NCI-H446 treated with DMSO at 0.1 percent for 48 hours (cell line): ENCODE measurements around the gene SYNE1.

Source experiments
- DNase-seq: peaks from one replicate; lab custom pipeline; 2025; lab: John Stamatoyannopoulos, UW

The SYNE1 gene

DNA sequence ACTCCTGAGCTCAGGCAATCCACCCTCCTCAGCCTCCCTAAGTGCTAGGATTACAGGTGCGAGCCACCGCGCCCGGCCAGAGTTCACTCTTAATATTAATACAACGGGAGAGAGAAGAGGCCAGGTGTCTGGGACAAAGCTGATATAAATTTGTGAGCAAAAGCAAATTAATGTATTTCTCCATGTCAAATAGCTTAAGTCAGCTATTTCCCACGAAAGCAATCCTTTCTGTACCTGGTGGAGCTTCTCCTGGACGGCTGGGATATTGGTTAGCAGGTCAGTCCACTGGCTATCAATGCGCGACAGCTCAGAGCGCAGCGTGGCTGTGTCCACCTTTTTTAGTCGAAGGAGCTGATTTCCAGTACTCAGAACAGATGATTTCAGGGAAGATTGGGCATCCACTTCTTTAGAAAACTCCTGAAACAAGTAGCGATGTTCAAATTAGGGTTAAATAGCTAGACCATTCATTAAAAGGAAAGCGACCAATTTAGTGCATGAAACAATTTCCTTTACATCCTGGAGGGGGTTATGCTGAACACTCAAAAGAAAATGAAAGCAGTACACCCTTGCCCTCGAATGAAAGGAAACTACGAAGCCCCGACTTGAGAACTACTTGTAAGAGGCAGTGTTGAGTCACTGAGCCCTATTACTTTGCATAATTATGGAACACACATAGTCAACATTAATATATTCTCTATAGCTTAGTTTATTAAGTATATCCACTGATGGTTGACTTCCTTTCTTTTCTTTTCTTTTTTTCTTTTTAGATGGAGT is 403.4 kb downstream of the SYNE1 start:
- no peak for DNase-seq

DNA sequence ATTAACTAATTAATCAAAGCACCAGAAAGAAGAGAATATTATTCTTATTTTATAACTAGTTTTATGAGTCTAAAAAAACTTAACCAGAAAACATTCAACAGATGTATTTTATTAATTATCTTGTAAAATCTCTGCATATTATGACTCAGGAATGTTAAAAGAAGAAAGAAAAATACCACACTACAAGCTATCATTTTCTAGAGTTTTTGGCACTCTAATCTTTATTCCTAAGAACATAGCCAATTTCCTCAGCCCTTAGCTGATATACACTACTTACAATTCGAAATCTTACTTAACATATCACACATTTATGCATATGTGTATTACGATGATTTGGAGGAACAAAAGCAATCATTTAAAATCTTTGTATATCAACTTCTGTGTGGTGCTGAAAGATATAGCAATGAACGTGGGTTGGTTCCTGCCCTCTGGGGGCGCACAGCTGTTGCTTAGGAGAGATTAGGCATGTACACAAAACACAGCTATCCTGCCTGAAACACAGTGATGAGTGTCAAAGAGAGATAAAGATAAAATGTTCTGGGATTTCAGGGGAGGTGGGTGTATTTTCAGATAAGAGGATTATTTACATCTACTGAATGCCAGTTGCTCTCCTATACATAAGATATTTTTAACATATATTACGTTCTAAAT is 404.5 kb downstream of the SYNE1 start:
- DNase-seq: no peak

DNA sequence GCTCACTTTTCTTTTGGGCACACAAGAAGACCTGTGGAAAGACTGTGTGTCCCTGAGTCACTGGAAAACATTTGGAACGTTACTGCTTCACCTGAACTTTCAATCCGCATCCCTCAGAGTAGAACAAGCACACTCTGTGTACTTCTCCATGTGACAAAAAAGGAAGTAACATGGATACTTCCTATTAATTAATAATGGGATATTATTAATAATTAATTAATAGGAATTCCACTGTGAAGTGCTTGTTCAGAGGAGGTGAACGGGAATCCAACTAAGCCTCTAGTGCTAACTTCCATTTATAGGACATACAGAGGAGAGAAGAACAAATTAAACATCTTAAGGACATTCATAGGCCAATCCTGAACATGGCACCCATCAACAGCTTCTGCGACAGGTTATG is 407.8 kb downstream of the SYNE1 start:
- no peak for DNase-seq

DNA sequence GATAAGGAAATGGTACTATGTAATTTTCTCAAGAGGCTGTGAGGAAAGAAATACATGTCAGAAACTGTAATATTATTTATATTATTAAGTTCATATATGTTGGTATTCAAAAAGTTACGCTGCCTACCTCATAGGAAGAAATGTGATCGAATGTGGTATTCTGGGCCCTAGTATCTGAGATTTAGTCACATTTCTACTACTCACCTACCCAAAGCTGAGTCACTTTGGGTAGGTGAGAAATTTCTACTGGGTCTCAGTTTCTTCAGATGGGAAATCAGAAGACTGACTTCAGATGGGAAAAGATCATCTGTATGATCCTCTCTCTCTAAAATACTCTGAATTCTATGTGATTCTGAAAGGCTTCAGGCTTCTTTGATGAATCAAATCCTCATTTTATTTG is 411.0 kb downstream of the SYNE1 start:
- no peak for DNase-seq

DNA sequence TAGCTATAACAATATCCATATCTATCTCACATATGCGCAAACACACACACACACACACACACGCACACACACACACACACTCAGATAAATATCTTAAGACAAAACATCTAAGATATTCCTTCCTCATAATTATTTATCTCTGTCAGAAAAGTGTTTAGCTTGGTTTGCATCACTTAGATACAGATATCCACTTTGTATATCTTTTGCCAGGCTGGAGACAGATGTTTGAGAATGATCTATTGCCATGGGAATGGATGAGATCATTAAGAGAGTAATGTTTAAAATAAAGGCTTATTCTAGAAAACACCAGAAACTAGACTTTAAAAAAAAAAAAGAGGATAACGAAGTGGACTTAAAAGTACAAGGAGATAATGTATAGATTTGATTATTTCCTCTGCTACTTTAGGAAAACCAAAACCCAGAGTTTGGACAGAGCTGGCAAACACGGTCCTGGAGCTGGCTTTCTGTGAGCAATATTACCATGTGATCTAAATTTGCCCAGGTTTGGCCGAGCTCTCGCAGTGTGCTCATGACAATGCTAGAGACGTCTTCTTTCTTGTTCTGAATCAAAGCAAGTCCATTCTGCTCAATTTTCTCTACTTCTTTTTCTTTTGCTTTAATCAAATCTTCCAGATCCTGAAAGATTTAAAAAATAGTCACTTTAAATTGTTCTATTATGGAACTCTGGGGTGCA is 411.8 kb downstream of the SYNE1 start:
- DNase-seq: no peak

DNA sequence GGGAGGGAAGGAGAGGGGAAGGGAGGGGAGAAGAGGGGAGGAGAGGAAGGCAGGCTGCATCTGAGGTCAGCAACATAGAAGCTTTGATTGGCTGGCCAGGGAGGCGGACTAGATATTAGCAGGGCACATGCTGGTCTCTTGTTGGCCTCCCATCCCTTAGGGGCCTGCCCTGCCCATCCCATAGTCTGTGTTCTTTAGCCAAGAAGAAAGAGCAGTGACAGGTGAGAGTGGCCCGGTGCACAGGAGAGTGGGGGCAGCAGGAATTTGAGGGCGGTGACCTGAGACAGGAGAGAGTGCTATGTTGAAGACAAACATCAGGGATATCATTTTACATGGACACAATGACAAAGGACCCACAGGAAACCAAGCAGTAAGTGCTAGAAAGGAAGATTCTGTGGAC is 413.5 kb downstream of the SYNE1 start:
- DNase-seq: no peak

DNA sequence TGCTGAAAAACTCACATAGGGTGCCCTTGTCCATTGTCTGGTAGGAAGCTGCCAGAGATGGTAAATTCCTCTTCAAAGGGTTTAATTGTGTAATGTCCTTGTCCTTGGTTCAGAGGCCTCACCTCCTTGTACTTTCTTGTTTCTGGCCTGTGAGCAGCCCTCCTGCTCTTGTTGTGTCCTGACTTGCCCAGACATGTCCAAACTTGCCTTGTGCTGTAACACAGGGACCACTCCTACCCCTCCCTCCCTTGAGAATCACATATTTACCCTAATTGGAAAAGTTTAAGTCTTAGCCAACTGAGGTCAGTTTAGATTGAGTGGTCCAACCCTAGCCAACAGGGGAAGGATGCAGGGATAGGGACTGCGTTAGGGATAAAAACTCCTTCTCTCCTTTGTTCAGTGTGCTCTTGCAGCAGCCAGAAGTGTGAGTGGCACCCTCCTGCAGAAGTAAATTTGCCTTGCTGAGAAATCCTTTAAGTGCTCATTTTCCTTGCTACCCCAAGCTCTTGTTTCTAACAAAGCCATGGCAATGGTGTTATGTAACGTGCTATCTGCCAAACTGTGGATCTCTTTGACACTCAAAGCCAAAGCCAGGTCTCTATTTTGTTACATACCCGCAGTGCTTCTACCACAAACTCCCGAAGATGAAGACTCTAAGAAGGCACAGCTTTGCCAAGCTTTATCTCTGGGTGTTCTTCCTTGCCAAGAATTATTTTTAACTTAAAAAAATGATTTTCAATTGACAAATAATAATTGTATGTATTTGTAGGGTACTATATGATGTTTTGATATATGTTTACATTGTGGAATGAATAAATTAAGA is 415.1 kb downstream of the SYNE1 start:
- DNase-seq: no peak

DNA sequence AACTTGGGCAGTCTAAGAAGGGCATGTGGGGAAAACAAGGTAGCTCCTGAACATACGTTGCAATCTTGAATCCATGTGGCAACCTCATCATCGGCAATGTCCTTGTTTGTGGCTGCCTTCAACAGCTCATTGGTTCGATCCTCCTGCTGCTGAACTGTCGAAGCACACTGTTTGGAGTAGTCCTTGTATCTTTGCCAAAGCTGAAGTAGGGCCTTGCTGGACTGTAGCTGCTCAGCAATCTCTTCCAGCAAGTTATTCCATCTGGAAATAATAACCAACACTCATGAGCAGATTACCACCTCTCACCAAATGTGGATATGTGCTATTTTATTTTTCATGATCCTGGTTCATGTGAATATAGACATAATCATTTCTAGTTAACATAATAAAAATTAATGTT is 416.4 kb downstream of the SYNE1 start:
- DNase-seq: no peak

DNA sequence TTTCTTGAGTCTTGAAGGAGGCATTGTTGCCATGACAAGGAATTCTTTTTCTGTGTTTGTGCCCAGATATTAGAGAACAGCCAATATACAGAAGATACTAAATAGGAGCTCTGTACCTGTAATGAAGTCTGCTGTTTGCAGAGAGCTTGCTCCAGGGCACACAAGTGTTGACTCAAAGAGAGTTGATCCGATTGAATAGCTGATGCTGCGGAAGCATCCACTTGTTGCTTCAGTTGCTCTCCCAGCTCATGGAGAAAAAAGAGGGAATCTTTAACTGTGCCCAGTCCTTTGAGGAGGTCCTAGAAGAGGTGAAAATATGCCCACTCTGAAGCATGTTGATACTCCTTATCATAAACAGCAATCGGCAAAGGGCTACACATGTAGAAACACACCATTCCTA is 418.3 kb downstream of the SYNE1 start:
- DNase-seq: no peak

DNA sequence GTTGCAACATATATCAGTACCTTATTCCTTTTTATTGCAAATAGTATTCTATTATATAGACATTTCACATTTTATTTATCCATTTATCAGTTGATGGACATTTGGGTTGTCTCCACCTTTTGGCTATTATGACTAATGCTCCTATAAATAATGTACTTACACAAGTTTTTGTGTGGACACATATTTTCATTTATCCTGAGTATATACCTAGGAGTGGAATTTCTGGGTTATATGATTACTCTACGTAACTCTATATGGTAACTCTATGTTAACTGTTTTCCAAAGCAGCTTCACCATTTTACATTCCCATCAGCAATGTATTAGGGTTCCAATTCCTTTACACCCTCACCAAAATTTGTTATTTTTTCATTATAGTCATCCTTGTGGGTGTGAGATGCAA is 424.7 kb downstream of the SYNE1 start:
- DNase-seq: no peak

DNA sequence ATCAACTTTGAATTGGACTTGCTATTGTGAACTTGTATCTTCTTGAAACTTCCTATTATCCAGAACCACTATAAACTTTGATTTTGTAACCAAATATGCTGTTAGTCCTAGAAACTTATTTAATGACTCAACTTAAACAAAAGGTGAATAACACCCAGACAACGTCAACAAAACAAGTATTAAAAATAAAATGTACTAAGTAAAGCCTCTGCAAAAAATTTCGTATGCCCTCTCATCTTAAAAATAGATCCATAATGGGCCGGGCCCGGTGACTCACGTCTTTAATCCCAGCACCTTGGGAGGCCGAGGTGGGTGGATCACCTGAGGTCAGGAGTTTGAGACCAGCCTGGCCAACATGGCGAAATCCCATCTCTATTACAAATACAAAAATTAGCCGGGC is 428.0 kb downstream of the SYNE1 start:
- DNase-seq: no peak

DNA sequence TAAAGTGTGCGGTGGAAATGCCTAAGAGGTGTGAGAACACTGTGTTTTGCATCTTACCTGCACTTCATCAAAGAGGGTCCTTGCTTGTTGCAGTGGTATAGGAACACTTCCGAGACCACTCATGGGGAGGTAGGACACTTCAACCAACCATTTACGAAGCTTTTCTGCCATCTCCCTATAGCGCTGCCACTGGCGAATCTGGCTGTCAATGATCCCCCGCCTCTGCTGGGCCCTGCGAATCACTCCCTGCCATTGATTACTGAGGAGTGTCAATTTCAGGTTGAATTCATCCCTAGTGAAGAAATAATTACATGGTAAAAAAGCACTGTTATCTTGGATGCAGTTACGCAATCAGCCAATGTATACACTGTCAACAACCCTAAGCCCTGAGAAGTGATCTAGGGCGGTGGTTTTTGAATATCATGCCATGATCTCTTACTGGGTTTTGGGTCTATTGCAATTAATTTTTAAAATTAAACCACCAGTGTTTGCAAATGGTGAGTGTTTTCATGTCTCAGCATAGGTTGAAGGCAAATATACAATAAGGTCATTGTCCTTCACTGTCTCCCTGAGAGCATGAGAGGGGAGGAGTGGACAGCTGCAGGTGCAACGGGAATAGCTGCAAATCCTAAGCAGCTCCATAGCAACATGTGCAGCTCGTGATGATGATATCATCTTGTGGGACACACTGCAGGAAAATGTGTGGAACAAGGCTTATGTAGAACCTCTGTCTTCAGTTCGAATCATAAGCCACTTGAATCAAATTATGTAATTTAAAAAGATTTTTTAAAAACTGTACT is 429.0 kb downstream of the SYNE1 start:
- no peak for DNase-seq

DNA sequence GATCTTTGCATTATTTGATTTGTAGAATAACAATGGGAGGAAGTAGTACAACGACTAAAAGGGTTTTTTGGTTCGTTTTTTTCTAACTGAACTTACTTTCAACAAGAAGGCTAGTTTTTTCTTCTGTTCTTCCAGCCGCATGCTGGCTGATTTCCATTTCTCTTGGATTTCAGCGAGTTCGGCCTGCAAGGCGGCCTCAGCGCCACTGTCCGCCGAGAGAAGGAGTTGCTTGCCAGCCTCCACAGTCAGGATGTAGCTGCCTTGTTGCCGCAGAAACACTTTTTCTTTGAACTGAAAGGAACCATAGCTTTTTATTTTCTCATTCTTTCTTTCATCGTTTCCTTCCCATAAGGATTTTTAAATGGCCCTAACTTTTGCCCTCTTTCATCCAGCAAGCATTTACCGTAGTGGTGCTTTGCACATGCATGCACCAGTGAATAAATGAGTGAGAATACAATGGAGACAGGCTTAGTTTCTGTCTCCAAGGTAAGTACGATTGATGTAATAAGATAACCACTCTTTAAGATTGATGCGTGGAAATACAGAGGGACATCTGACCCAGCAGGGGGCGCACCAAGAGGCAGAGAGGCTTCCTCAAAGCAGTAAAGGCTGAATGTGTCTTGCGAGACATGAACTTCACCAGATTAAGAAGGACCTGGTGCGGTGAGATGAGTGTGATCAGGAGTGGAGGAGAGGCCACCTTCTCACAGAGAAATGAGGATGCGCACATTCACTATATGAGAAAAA is 430.9 kb downstream of the SYNE1 start:
- DNase-seq: no peak

DNA sequence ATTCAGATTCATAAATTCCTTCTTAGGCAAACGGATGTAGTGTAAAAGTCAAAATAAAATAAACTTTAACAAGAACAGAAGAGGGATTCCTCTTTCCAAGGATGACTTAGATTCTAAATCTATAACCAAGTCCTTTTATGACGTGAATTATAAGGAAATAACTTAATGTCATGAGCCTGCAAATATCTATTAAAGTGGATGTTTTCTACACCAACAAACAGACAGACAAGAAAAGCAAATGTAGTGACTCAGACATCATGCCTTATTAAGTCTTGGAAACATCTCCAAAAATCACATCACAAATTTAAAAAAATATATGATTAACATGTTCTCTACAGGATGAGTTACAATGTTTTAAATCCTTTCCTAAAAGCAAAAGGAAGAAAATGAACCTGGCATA is 432.6 kb downstream of the SYNE1 start:
- DNase-seq: no peak

DNA sequence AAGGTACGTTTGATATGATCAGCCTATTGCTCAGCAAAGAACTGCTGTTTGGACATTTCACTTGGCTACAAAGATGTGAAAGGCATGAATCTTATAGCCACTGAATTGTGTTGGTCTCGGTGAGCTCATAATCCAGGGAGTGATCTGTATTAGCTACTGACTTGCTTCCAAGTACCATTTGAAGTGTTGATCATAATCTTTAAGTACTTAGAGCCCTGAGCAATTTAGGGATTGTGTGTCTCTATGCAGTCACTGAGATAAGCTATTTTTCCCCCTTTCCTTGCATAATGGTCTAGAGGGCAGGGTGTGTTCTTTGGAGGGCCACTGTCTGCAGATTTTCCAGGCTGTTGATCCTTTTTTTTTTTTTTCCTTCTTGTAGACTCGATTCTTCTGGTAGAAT is 436.0 kb downstream of the SYNE1 start:
- no peak for DNase-seq

DNA sequence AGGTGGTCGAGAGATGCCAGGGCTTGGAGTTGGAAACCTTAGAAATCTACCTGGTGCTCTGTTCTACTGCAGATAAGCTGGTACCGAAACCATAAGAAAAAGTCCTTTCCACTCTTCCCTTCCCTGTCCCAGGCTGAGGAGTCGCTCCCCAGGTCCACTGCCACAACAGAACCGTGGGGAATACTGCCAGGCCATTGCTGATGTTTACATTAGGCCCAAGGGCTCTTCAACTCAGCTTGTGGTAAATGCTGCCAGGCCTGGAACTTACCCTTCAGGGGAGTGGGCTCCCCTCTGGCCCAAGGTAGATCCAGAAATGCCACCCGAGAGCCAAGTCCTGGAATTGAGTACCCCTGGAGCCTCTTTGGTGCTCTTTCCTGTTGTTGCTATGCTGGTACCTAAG is 441.3 kb downstream of the SYNE1 start:
- DNase-seq: no peak

DNA sequence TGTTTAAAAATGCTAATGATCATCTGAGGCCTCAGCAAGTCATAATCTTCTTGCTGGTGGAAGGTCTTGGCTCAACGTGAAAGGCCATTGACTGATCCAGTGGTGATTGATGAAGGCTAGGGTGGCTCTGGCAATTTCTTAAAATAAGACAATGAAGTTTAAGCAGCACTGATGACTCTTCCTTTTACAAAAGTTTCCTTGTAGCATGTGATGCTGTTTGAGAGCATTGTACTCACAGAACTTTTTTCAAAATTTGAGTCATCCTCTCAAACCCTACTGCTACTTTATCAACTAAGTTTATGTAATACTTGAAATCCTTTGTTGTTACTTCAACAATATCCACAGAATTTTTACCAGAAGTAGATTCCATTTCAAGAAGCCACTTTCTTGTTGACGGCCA is 447.4 kb downstream of the SYNE1 start:
- DNase-seq: no peak

DNA sequence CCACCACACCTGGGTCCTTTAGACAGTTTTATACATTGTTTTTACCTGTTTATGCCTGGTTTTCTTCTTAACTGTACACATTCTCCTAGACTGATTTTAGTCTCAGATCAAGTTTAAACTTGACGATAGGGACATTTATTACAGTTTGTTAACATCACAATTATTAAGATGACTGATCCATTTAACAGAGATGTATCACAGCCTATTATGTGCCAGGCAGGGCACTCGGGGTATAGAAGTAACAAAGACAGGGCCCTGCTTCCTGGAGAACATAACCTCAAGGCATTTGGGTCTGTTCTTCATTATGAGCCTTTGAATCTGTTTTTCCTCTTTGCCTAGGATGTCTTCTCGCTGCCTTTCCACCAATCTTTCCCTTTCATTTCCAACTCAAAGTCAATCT is 449.2 kb downstream of the SYNE1 start:
- no peak for DNase-seq

DNA sequence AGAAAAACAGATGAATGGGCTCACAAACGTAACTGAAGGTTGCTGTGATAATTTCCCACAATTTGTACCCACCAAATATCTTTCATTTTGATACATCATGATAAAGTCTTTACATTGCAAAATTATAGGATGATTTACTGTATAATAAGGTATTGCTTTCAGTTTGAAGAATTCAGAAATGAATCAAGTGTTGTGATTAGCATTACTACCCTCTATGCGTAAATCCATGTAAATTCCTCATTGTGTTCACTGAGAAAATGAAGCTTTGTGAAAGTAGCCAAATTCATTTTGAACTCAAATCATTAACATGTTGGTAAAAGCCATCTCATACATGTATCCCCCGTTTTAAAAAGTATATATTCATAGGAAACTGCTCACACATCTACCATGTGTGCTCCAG is 450.3 kb downstream of the SYNE1 start:
- DNase-seq: no peak

DNA sequence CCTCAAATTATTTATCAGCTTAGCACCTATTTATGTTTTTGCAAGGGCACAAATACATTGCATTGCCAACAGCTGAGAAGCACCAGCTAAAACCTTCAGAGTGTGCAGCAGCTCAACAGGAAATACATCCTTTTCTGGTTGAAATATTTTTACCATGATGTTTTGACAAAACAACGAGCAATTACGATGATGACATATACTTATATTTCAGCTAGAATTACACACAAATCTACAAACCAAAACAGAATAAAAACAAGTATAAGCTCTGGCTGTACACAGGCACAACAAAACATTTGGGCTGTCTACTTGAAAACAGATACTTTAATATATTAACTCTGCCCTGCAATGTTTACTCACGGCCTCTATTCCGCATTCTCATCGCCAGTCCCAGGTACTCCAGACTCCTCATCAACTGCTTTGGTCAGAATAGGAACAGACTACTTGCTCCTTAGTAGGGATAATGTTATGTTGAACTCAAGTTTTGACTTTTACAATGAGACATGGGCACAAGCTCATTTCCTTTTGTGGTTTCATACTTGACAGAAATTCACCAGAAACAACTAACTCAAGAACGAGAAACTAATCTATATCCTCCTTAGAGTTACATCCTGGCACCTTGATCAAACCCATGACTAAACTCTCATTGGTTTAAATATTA is 452.1 kb downstream of the SYNE1 start:
- no peak for DNase-seq

DNA sequence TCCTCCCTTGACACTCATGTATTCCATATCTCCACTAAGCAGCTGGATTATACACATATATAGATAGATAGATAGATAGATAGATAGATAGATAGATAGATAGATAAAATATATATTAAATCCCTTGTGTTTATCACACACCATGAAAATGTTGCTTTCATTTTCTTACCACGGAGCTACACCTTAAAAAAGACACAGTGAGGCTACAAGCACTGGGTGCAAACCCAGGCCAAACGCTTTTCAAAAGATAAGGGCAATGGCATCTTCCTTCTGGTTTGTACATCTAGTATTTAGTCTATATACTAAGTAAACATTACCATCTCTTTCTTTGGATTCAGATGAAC is 452.6 kb downstream of the SYNE1 start:
- no peak for DNase-seq
